PC-9 (cell line): ENCODE measurements around the gene TMEM191B.
"Not testable (repeated sequence)": the region's sequence is repeated elsewhere in the genome, so short reads cannot be mapped to it uniquely, and the experiment has no call there.

Experiments
- CTCF ChIP-seq: fragments of 200-600 bp; sonication (generic); conservative IDR thresholded peaks from 2 replicates; pipeline ENCODE4 v1.6.1; 2017; ENCODE audit warnings: mixed run types, antibody characterized with exemption, mild to moderate bottlenecking, moderate library complexity
- EZH2 ChIP-seq: fragments of 200-600 bp; sonication (generic); IDR thresholded peaks from 2 replicates; pipeline ENCODE4 v1.8.0; 2017; ENCODE audit warnings: antibody characterized with exemption, low read depth

DNA sequence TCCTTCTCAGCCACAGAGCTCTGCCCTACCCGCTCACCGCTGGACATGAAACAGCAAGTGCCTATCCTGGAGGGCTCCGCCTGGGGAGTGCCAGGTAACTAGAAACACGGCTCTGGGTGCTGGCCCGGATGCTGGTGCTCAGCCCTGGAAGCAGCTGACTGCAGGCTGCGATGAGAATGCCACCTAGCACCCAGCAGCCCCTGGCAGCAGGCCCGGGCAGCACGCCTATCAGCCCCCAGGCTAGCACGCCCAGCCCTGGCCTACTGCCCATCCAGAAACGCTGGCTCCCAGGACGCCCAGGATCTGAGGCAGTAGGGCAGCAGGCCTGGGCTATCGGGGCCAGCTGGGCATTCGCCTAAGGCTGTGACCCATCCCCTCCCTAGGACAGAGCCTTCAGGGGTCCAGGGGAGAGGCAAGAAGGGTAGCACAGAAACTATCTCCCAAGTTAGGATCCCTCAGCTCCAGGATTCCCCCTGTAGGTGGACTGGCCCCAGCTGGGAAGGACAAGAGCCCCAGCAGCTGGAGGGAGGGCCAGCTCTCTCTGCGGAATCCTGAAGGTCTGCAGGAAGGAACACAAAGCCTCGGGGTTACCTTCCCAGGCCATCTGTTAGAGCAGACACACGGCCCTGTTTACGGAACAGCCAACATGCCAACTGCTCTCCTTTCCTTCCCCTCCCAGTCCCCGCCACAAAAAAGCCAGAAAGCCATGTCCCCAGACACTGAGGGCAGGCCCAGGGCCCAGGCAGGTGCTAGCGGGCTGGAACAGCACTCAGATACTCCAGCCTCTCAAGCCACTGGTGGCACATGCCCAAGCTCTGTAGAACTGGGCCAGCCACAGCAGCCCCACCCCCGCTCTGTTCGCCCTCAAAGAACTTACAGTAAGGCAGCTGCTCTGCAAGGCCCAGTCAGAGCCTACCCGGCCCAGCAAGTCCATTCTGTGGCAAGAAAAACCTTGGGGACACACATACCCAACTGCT is 27.0 kb downstream of the TMEM191B start:
- TF ChIP-seq CTCF, EZH2: not testable (repeated sequence)
